Astrocyte (in vitro differentiated cells and primary cell): ENCODE data around the gene KIAA1217. TPM values are rescaled to one million over a fixed set of nuclear protein-coding genes. Genes with fewer than 3 reads are reported as not detected.

ENCODE experiments used
- DNase-seq: peaks from one replicate; pipeline ENCODE4 v3.0.0-alpha.2; 2010; ENCODE audit warnings: low read depth
- FAIRE-seq: peaks from 2 replicates; lab custom pipeline; 2011; peaks lifted over from hg19 to GRCh38; lab: Jason Lieb, UNC
- H2AFZ ChIP-seq: 2 replicates; pipeline ENCODE4 v1.6.0; 2012; ENCODE audit warnings: low read depth, low read length, inconsistent platforms
- H3K27ac ChIP-seq: 2 replicates; pipeline ENCODE4 v1.5.1; 2011; ENCODE audit warnings: low read depth, low read length, inconsistent platforms
- H3K27me3 ChIP-seq: 2 replicates; pipeline ENCODE4 v1.6.0; 2011; ENCODE audit warnings: low read length, inconsistent platforms; ENCODE audit not compliant: insufficient read depth
- H3K36me3 ChIP-seq: 2 replicates; pipeline ENCODE4 v1.5.1; 2011; ENCODE audit warnings: low read length, inconsistent platforms; ENCODE audit not compliant: insufficient read depth
- H3K4me1 ChIP-seq: 2 replicates; pipeline ENCODE4 v1.5.1; 2011; ENCODE audit warnings: low read length, inconsistent platforms; ENCODE audit not compliant: insufficient read depth
- H3K4me2 ChIP-seq: 2 replicates; pipeline ENCODE4 v1.6.0; 2012; ENCODE audit warnings: low read length, inconsistent platforms
- H3K4me3 ChIP-seq: 2 replicates; pipeline ENCODE4 v1.5.1; 2011; ENCODE audit warnings: low read depth, mild to moderate bottlenecking, low read length, inconsistent platforms; ENCODE audit not compliant: insufficient read depth
- H3K79me2 ChIP-seq: 2 replicates; pipeline ENCODE4 v1.6.0; 2012; ENCODE audit warnings: mild to moderate bottlenecking, low read length, inconsistent platforms; ENCODE audit not compliant: insufficient read depth
- H3K9ac ChIP-seq: 2 replicates; pipeline ENCODE4 v1.6.0; 2012; ENCODE audit warnings: mild to moderate bottlenecking, low read length, inconsistent platforms
- H3K9me3 ChIP-seq: 2 replicates; pipeline ENCODE4 v1.5.1; 2012; ENCODE audit warnings: low read depth, mild to moderate bottlenecking, low read length, inconsistent platforms; ENCODE audit not compliant: insufficient read depth
- H4K20me1 ChIP-seq: 2 replicates; pipeline ENCODE4 v1.6.0; 2012; ENCODE audit warnings: low read length, inconsistent platforms; ENCODE audit not compliant: insufficient read depth
- H3K27ac Mint-ChIP-seq: one replicate; pipeline ENCODE4 v1.8.0; 2021; ENCODE audit warnings: mild to moderate bottlenecking, mixed read lengths; ENCODE audit not compliant: unreplicated experiment
- H3K27me3 Mint-ChIP-seq: one replicate; pipeline ENCODE4 v1.8.0; 2021; ENCODE audit warnings: low read depth, mixed read lengths; ENCODE audit not compliant: unreplicated experiment
- H3K36me3 Mint-ChIP-seq: one replicate; pipeline ENCODE4 v1.8.0; 2021; ENCODE audit warnings: low read depth, mixed read lengths; ENCODE audit not compliant: unreplicated experiment
- H3K4me1 Mint-ChIP-seq: one replicate; pipeline ENCODE4 v1.8.0; 2021; ENCODE audit warnings: low read depth, mixed read lengths; ENCODE audit not compliant: unreplicated experiment
- H3K4me3 Mint-ChIP-seq: one replicate; pipeline ENCODE4 v1.8.0; 2021; ENCODE audit warnings: mild to moderate bottlenecking, moderate library complexity, mixed read lengths; ENCODE audit not compliant: unreplicated experiment
- H3K9me3 Mint-ChIP-seq: one replicate; pipeline ENCODE4 v1.8.0; 2021; ENCODE audit warnings: mild to moderate bottlenecking, mixed read lengths; ENCODE audit not compliant: unreplicated experiment
- EZH2 ChIP-seq: IDR thresholded peaks from 2 replicates; pipeline ENCODE4 v1.6.1; 2012; ENCODE audit warnings: mild to moderate bottlenecking, low read length, inconsistent platforms; ENCODE audit not compliant: insufficient read depth
- total RNA-seq: library from RNA; stranded (reverse); gene quantifications from 2 replicates; pipeline ENCODE4 v1.2.1, GENCODE V29; 2021
- TF ChIP-seq, protein P1 (sequence below): IDR thresholded peaks from 2 replicates; pipeline ENCODE4 v1.5.1; 2011; ENCODE audit warnings: low read depth, mild to moderate bottlenecking, inconsistent platforms, low read length, moderate library complexity; ENCODE audit not compliant: insufficient read depth

The KIAA1217 gene
- total RNA-seq, 1 donor from 2014 or later: 31.8 TPM

DNA sequence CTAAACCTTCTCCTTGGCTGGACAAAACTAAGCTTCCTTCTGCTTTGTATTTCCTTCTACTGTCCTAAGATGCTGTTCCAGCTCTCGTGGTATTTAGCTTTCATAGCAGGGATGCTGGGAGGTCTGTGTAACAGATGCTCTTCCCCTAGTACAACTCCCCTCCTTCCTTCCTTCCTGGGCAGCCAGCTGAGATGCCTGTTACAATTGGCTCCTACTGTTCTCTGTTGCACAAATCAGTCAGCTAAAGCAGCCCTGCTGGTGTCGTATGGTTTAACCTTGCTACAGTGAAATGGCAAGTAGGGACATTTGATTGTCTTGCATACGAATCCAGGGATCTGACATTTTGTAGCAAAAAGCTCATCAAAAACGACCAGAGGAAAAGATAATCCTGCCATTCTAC, 371.0 kb downstream of the KIAA1217 start:
- no peaks in the 10 kb centered on the region for H3K36me3 ChIP-seq
- H3K27me3 ChIP-seq: no peaks in the 10 kb centered on the region
- FAIRE-seq (no peak), DNase-seq (no peak)
- H3K9ac ChIP-seq: no peak overlapping the region
- Mint-ChIP-seq H3K27me3 (no peaks in the 10 kb centered on the region), H3K9me3 (no peaks in the 10 kb centered on the region), H3K4me3 (no peak overlapping the region), H3K27ac (no peak overlapping the region), H3K4me1 (no peaks in the 10 kb centered on the region), H3K36me3 (peaks cover 5% of the 10 kb centered on the region)
- no peak overlapping the region for H3K4me3 ChIP-seq
- H3K4me2 ChIP-seq: no peak overlapping the region
- no peaks in the 10 kb centered on the region for H3K4me1 ChIP-seq
- H3K9me3 ChIP-seq: no peaks in the 10 kb centered on the region
- H2AFZ ChIP-seq: no peak overlapping the region
- no peaks in the 10 kb centered on the region for H3K79me2 ChIP-seq
- H4K20me1 ChIP-seq: no peaks in the 10 kb centered on the region
- TF ChIP-seq, protein P1, sequence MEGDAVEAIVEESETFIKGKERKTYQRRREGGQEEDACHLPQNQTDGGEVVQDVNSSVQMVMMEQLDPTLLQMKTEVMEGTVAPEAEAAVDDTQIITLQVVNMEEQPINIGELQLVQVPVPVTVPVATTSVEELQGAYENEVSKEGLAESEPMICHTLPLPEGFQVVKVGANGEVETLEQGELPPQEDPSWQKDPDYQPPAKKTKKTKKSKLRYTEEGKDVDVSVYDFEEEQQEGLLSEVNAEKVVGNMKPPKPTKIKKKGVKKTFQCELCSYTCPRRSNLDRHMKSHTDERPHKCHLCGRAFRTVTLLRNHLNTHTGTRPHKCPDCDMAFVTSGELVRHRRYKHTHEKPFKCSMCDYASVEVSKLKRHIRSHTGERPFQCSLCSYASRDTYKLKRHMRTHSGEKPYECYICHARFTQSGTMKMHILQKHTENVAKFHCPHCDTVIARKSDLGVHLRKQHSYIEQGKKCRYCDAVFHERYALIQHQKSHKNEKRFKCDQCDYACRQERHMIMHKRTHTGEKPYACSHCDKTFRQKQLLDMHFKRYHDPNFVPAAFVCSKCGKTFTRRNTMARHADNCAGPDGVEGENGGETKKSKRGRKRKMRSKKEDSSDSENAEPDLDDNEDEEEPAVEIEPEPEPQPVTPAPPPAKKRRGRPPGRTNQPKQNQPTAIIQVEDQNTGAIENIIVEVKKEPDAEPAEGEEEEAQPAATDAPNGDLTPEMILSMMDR: no peak
- TF ChIP-seq EZH2: no peak
- no peak overlapping the region for H3K27ac ChIP-seq

- Mint-ChIP-seq H3K4me3 (no peak overlapping the region), H3K4me1 (no peaks in the 10 kb centered on the region), H3K9me3 (no peaks in the 10 kb centered on the region), H3K27me3 (no peaks in the 10 kb centered on the region), H3K36me3 (peaks cover 20% of the 10 kb centered on the region), H3K27ac (no peak overlapping the region)
- Histone ChIP-seq H3K27ac (no peak overlapping the region), H3K9me3 (no peaks in the 10 kb centered on the region), H3K4me1 (no peaks in the 10 kb centered on the region), H3K79me2 (no peaks in the 10 kb centered on the region), H3K27me3 (no peaks in the 10 kb centered on the region), H2AFZ (no peak overlapping the region), H3K36me3 (peaks cover 49% of the 10 kb centered on the region), H3K9ac (no peak overlapping the region), H4K20me1 (no peaks in the 10 kb centered on the region), H3K4me3 (no peak overlapping the region), H3K4me2 (no peak overlapping the region)
- TF ChIP-seq EZH2: no peak
- TF ChIP-seq, protein P1: no peak
- FAIRE-seq (no peak), DNase-seq (no peak)
Observed at GRCh38 chr10:24589265-24589664, 380.3 kb downstream of the KIAA1217 start.

DNA sequence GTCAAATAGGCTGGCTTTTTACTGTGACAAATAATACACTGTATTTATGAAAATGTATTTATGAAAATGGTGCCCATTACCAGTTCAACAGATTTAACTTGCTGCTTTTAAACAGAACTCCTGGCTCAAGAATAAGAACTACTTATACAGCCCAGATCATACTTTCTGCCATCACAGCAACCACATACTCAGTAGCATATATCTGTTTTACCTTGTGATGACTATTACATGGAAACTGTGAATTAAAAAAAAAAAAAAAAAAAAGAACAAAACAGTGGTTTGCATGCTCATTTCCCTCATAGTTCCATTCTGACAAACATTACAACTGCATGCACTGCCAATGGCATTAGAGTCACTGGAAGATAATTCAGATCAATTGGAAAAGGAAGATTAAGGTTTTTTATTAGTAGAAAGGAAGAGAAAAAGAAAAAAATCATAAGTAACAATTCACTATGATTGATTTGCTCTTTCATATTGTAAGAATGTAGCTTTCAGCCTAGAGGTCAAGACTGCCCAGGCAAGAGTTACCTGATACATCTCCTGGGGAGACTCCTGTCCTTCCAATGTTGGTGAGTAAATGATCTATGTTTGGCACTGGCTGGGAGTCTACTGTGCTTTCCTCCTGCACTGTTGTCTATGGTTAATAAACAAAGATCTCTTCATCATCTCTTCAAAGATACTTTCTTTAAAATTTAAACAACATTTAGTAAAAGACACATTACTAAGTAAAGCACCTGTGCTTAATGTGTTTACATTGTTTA, 381.9 kb downstream of the KIAA1217 start:
- FAIRE-seq (no peak), DNase-seq (no peak)
- no peaks in the 10 kb centered on the region for H3K27me3 Mint-ChIP-seq
- H3K4me3 ChIP-seq: no peak overlapping the region
- H2AFZ ChIP-seq: no peak overlapping the region
- no peaks in the 10 kb centered on the region for H3K27me3 ChIP-seq
- no peaks in the 10 kb centered on the region for H3K9me3 Mint-ChIP-seq
- no peaks in the 10 kb centered on the region for H3K4me1 ChIP-seq
- TF ChIP-seq, protein P1: no peak
- no peak for TF ChIP-seq EZH2
- H4K20me1 ChIP-seq: no peaks in the 10 kb centered on the region
- peaks cover 11% of the 10 kb centered on the region for H3K36me3 Mint-ChIP-seq
- H3K79me2 ChIP-seq: no peaks in the 10 kb centered on the region
- no peaks in the 10 kb centered on the region for H3K4me1 Mint-ChIP-seq
- H3K27ac ChIP-seq: no peak overlapping the region
- H3K27ac Mint-ChIP-seq: no peak overlapping the region
- H3K4me3 Mint-ChIP-seq: no peak overlapping the region
- no peak overlapping the region for H3K9ac ChIP-seq
- H3K4me2 ChIP-seq: no peak overlapping the region
- peaks cover 54% of the 10 kb centered on the region for H3K36me3 ChIP-seq
- H3K9me3 ChIP-seq: no peaks in the 10 kb centered on the region
